SK-N-MC (cell line): ENCODE results near the gene PLSCR1.

Source experiments
- EZH2 ChIP-seq: fragments of 200-600 bp; sonication (generic); IDR thresholded peaks from one replicate; pipeline ENCODE4 v1.6.1; 2017; ENCODE audit warnings: antibody characterized with exemption
- POLR2AphosphoS5 ChIP-seq: IDR thresholded peaks from 2 replicates; pipeline ENCODE4 v1.6.1; 2012; ENCODE audit warnings: mild to moderate bottlenecking, low read depth, low read length, borderline replicate concordance

- no peak for TF ChIP-seq EZH2
- no peak for TF ChIP-seq POLR2AphosphoS5
These were observed 24.9 kb upstream of the PLSCR1 start for GRCh38 chr3:146569314-146569713.
